Measurements from ENCODE around the gene PIGO.

Gene PIGO

DNA sequence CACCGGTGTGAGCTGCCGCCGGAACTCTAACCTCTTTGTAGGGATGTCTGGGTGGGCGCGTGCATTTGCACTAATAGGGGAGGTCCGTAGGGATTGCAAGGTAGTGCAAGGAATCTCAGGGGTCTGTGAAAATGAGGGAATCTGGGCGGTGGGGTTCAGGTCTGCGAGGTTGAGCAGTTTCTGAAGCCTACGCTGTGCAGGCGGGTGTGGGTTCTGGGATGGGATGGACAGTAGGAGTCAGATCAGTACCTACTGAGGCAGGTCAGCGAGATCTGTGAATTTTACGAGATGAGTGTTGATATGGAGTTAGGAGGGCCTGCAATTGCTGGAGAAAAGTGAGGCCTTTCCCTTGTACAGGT lies 20.1 kb upstream of the PIGO start:
- TF ChIP-seq ZFX (IDR thresholded peaks at IDR 0.05) = no peak
- TF ChIP-seq, protein P1, sequence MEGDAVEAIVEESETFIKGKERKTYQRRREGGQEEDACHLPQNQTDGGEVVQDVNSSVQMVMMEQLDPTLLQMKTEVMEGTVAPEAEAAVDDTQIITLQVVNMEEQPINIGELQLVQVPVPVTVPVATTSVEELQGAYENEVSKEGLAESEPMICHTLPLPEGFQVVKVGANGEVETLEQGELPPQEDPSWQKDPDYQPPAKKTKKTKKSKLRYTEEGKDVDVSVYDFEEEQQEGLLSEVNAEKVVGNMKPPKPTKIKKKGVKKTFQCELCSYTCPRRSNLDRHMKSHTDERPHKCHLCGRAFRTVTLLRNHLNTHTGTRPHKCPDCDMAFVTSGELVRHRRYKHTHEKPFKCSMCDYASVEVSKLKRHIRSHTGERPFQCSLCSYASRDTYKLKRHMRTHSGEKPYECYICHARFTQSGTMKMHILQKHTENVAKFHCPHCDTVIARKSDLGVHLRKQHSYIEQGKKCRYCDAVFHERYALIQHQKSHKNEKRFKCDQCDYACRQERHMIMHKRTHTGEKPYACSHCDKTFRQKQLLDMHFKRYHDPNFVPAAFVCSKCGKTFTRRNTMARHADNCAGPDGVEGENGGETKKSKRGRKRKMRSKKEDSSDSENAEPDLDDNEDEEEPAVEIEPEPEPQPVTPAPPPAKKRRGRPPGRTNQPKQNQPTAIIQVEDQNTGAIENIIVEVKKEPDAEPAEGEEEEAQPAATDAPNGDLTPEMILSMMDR (conservative IDR thresholded peaks at IDR 0.05) = no peak
- H3K27ac ChIP-seq = peak overlapping the region; percentile 60

DNA sequence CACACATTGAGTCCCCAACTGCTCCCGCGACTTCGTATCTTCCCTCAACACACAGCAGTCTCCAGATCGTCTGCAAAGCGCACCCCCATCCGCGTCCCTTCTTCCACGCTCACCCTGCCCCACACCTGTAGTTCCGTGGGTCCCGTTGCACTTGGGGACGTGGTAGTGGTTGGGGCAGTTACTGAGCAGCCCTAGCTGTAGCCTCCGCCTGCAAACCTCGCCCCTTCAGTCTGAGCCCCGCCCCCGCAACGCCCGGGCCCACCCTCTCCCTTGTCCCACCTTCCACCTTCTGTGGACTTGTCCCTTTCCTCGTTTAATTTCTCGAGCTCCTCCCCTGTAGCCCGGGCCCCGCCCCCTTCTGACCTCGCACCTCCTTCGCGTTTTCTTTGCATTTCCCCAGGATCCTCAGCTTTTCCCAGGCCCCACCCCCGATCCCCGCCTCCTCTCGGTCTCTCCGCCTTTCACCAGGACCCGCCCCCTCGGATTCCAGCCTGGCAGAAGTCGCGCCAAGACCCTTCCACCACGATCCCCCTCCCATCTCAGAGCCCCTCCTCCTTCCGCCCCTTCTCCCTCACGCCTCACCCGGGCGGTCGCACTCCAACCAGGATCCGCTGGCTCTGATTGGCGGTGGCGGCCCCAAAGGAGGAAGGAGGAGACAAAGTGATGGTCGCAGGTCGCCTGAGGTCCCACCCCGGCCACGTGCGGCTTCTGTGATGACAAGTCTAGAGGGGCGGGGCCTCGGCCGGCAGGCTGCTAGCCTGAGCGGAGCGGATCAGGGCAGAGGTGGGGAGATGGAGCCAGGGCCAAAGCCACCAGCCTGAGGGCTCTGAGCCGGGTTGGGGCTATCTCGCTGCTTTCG lies 19.5 kb upstream of the PIGO start, which contains the start of gene ATOSB:
TSS of gene ATOSB (minus strand) at position 183 of the 859 bp plus-strand sequence. CDS start 7,588 bp downstream, outside the sequence.
- H3K27ac ChIP-seq = peak within 1 kb of the TSS; percentile 60
- TF ChIP-seq, protein P1 (conservative IDR thresholded peaks at IDR 0.05) = no peak
- no peak for TF ChIP-seq ZFX (IDR thresholded peaks at IDR 0.05)

- no peak for TF ChIP-seq ZFX (IDR thresholded peaks at IDR 0.05)
- TF ChIP-seq, protein P1 (conservative IDR thresholded peaks at IDR 0.05) = no peak
- peak overlapping the region; percentile 60 for H3K27ac ChIP-seq
Measured at GRCh38 chr9:35114840-35115628, 18.6 kb upstream of the PIGO start.

DNA sequence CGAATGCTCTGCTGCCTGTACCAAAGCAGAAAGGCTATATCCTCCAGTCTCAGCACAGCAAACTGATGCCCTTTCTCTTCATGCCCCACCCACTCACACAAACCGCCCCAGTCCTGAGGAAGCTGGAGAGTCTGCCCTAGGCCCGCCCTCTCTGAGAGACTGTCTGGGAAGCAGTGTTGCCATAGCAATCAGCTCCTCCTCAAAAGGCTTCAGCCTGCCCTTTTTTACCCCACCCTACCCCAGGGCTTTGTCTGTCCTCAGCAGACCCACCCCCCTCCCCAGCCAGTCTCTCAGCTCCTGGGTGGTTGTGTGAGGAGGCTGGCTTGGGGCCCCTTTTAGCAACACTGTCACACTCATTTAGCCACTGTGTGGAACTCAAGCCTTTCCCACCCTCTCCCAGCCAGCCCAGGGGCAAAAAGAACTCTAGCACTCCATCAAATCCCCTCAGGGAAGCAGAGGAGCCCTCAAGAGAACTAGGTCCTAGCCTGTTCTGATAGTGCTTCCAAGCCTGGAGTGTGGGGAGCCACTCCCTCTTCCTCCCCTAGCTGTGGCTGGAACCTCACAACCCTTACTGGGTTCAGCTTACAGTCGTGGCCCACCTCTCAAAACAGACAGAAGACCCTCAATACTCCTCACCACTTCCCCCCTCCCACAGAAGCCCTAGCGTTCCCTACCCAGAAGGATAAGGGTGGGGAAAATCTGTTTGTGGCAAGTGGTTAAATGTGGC lies 17.9 kb upstream of the PIGO start:
- TF ChIP-seq, protein P1 (conservative IDR thresholded peaks at IDR 0.05) = no peak
- no peak for TF ChIP-seq ZFX (IDR thresholded peaks at IDR 0.05)
- H3K27ac ChIP-seq = peak overlapping the region; percentile 60

GRCh38 chr9:35112257-35113020 lies 16.0 kb upstream of the PIGO start:
- TF ChIP-seq ZFX (IDR thresholded peaks at IDR 0.05) = no peak
- TF ChIP-seq, protein P1 (conservative IDR thresholded peaks at IDR 0.05) = no peak
- no peak overlapping the region for H3K27ac ChIP-seq

GRCh38 chr9:35111001-35111933 lies 14.9 kb upstream of the PIGO start:
- TF ChIP-seq ZFX (IDR thresholded peaks at IDR 0.05) = no peak
- TF ChIP-seq, protein P1 (conservative IDR thresholded peaks at IDR 0.05) = no peak
- H3K27ac ChIP-seq = peak overlapping the region; percentile 39
